Kidney capillary endothelial cell (primary cell): ENCODE results near the gene MKS1.

Source experiments
- DNase-seq: peaks from one replicate; pipeline ENCODE4 v3.0.0-alpha.2; 2018; ENCODE audit warnings: low spot score

Gene MKS1

GRCh38 chr17:58219007-58219788, at the start of gene MKS1:
Gene MKS1, minus strand, starts transcription at chr17:58219255. Its CDS starts 25 bp downstream, at chr17:58219230.
- DNase-seq = peak; percentile 93

- no peak for DNase-seq
Observed at GRCh38 chr17:58268326-58268725, 49.3 kb upstream of the MKS1 start.

GRCh38 chr17:58267347-58268324, 48.6 kb upstream of the MKS1 start:
- no peak for DNase-seq

- no peak for DNase-seq
Observed at GRCh38 chr17:58265902-58266875, 47.1 kb upstream of the MKS1 start.

- no peak for DNase-seq
Observed at GRCh38 chr17:58265271-58265670, 46.2 kb upstream of the MKS1 start.

GRCh38 chr17:58264407-58265103, 45.5 kb upstream of the MKS1 start:
- no peak for DNase-seq

- DNase-seq = no peak
Observed at GRCh38 chr17:58263773-58264172, 44.7 kb upstream of the MKS1 start.

- no peak for DNase-seq
Observed at GRCh38 chr17:58262149-58262548, 43.1 kb upstream of the MKS1 start.

- DNase-seq = no peak
Observed at GRCh38 chr17:58254803-58255202, 35.7 kb upstream of the MKS1 start.

GRCh38 chr17:58253082-58253481, 34.0 kb upstream of the MKS1 start:
- no peak for DNase-seq

GRCh38 chr17:58252141-58252540, 33.1 kb upstream of the MKS1 start:
- no peak for DNase-seq

GRCh38 chr17:58250344-58251011, 31.4 kb upstream of the MKS1 start:
- DNase-seq = no peak

GRCh38 chr17:58249270-58250133, 30.4 kb upstream of the MKS1 start:
- DNase-seq = peak; percentile 42

GRCh38 chr17:58248955-58249269, 29.9 kb upstream of the MKS1 start:
- no peak for DNase-seq

GRCh38 chr17:58247511-58248363, 28.7 kb upstream of the MKS1 start:
- no peak for DNase-seq

- DNase-seq = no peak
Observed at GRCh38 chr17:58246781-58247180, 27.7 kb upstream of the MKS1 start.

- DNase-seq = no peak
Observed at GRCh38 chr17:58246104-58246740, 27.2 kb upstream of the MKS1 start.

- DNase-seq = no peak
Observed at GRCh38 chr17:58245428-58246103, 26.5 kb upstream of the MKS1 start.
